Esophagus squamous epithelium (tissue), 4 donors: ENCODE measurements around the gene ATXN7L3.

Experiments used
- POLR2A ChIP-seq, 4 donors: fragments of 450-650 bp; IDR thresholded peaks; one replicate each; pipeline ENCODE4 v1.6.1; 2017; ENCODE audit warnings: antibody characterized with exemption in 4 of 4, mild to moderate bottlenecking in 4 of 4, moderate library complexity in 3 of 4
- TF ChIP-seq, protein P1 (sequence below), 6 experiments: fragments of 450-650 bp in 4 of 6; fragments of 200-600 bp in 2 of 6; sonication (generic) in 2 of 6; IDR thresholded peaks; one replicate each; pipeline ENCODE4 v1.5.1; 2016 to 2019; ENCODE audit warnings: antibody characterized with exemption in 6 of 6, mild to moderate bottlenecking in 4 of 6, moderate library complexity in 4 of 6

DNA sequence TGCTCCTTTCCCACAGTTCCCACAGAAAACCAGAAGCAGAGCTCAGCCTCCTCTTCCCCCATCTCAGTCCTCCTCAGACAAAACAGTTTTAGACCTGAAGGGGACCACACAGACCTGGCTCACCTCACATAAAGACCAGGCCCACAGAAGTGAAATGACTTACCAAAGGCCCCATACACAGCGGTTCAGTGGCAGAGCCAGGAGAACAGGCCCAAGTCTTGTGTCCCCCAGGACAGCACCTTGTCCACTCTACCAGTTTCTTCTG is 14.5 kb upstream of the ATXN7L3 start:
- no peak for TF ChIP-seq POLR2A (IDR thresholded peaks at IDR 0.05)
- TF ChIP-seq, protein P1, sequence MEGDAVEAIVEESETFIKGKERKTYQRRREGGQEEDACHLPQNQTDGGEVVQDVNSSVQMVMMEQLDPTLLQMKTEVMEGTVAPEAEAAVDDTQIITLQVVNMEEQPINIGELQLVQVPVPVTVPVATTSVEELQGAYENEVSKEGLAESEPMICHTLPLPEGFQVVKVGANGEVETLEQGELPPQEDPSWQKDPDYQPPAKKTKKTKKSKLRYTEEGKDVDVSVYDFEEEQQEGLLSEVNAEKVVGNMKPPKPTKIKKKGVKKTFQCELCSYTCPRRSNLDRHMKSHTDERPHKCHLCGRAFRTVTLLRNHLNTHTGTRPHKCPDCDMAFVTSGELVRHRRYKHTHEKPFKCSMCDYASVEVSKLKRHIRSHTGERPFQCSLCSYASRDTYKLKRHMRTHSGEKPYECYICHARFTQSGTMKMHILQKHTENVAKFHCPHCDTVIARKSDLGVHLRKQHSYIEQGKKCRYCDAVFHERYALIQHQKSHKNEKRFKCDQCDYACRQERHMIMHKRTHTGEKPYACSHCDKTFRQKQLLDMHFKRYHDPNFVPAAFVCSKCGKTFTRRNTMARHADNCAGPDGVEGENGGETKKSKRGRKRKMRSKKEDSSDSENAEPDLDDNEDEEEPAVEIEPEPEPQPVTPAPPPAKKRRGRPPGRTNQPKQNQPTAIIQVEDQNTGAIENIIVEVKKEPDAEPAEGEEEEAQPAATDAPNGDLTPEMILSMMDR (IDR thresholded peaks at IDR 0.05) = no peak
